Prostate gland (tissue), 2 donors: Measurements from ENCODE around the gene PZP.

Experiments used
- CTCF ChIP-seq, 4 experiments: fragments of 200-600 bp in 2 of 4; fragments of 450-650 bp in 2 of 4; sonication (generic) in 2 of 4; IDR thresholded peaks; 1 replicate in 3 of 4; 2 replicates in 1 of 4; pipeline ENCODE4 v1.5.1; 2016 to 2019; ENCODE audit warnings: antibody characterized with exemption in 4 of 4, mild to moderate bottlenecking in 2 of 4, moderate library complexity in 2 of 4
- POLR2A ChIP-seq: fragments of 450-650 bp; IDR thresholded peaks from one replicate; pipeline ENCODE4 v1.6.1; 2016; ENCODE audit warnings: antibody characterized with exemption, mild to moderate bottlenecking

GRCh38 chr12:9256758-9257405 is 48.7 kb upstream of the PZP start:
- TF ChIP-seq CTCF (IDR thresholded peaks at IDR 0.05) (no peak), POLR2A (no peak)
